HG03432 (cell line): Measurements from ENCODE around the gene GPR162.
"Not testable (repeated sequence)": the region's sequence is repeated elsewhere in the genome, so short reads cannot be mapped to it uniquely, and the experiment has no call there.

Experiments used
- ATAC-seq: cut with Tn5 transposase; IDR thresholded peaks from one replicate; pipeline ENCODE4 v1.9.1; 2021; ENCODE audit warnings: mild to moderate bottlenecking, moderate library complexity; ENCODE audit not compliant: unreplicated experiment

The GPR162 gene

DNA sequence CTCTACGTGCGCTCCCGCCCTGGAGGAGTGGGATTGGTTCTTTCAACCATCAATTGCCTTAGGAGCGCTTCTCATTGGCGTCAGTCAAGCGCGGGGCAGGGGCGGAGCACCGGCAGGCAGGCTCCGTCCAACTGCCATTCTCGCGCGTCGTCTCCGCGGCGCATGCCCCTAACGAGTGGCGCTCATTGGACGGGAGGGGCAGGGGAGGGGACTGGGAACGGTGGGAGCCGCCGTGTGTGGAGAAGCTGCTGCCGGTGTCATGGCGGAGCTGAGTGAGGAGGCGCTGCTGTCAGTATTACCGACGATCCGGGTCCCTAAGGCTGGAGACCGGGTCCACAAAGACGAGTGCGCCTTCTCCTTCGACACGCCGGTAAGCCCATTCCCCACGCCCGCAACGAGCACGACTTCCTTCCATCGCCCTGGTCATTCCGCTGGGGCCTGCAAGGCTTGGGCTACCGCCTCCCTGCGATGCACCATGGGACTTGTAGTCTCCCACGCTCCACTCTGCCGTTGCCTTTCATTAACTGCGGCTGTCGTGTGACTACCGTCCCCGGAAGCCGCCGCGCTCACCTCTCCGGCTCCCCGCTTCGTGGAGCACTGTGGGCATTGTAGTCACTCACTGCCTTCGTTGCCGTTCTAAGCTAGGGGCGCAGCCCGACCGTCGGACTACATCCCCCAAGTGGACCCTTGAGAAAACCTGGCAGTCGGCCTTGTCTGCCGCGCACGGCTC, 30.5 kb downstream of the GPR162 start, which contains the start of gene USP5:
USP5 (plus strand) TSS at position 230 of the 730 bp plus-strand sequence; CDS start at position 260, 30 bp downstream.
- peak; percentile 79 for ATAC-seq

DNA sequence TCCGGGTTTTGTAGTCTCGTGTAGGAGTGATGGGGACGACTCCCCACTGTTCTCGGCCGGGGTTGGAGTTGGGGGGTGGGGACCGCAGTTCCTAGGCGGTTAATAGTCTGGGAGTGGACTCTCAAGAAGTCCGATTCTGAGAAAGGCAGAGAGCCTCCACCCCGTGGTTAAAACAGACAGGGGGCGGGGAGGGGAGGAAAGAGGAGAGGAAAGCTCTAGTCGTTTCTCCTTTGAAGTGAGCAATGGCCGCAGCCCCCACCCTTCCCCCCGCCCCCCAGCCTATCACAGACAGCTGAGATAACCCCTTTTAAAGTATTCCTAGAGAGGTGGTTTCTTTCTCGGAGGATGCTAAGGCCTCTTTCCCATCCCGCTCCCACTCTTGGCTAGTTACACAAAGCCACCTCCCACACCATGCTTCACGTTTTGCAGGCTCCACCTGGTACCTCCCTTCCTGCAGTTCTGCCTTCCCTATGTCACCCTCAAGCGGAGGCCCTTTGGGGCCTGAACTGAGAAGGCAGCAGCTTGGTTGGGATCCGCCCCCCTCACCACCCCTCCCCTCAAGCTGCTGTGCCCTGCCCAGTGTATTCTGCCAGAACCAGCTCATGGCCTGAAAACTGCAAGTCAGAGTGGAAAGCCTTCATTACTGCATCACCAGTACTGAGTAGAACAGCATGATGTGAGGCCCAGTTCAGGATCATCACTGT, 31.2 kb downstream of the GPR162 start:
- ATAC-seq: no peak

DNA sequence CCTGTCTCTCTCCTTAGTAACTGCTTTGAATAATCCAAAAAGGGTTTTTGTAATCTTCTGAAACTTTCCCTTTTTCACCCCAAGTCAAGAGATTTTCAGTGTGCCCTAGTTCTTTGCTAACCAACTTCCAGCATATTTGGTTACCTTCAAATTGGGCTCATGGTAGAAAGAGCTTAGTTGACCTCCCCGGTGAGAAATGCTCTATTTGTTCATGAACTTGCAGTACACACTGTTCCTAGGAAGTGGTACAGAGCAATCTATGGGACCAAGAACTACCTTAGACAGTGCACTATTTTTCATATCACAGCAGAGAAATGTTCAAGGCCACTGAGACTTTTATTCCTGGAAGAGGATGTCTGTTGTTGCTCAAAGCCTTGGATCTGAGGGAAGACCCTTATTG, 32.0 kb downstream of the GPR162 start:
- ATAC-seq: no peak

DNA sequence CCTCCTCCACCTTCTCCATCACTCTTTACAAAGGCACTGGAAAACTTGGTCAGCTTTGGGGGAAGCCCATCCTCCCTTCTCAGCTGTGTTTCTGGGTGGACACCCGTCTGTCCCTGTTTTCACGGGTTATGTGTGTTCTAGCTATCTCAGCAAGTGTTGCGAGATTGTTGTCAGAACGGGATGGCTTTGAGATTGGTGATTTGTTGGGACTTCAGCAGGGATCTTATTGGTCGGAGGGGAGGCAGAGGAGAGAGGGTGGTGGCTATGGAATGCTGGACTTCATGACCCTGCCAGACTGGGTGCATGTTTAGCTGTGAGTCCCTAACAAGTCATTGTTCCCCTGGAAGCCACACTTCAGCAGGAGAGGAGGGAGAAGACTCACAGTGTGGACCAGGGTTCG, 32.4 kb downstream of the GPR162 start:
- ATAC-seq: no peak

DNA sequence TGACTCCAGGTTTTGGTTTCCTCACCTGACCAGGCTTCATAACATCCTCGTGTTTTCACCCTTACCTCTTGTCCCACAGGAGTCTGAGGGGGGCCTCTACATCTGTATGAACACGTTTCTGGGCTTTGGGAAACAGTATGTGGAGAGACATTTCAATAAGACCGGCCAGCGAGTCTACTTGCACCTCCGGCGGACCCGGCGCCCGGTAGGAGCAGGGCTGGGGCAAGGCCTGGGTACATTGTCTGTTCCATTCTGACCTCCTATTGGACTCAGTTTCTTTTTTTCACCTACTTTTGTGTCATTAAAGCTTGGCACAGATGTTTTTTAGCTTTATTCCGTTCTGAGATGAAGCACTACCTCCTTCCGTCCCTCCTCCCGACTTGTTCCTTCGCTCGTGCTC, 33.7 kb downstream of the GPR162 start:
- ATAC-seq: no peak

GRCh38 chr12:6858799-6859198, 37.2 kb downstream of the GPR162 start:
- ATAC-seq: no peak

DNA sequence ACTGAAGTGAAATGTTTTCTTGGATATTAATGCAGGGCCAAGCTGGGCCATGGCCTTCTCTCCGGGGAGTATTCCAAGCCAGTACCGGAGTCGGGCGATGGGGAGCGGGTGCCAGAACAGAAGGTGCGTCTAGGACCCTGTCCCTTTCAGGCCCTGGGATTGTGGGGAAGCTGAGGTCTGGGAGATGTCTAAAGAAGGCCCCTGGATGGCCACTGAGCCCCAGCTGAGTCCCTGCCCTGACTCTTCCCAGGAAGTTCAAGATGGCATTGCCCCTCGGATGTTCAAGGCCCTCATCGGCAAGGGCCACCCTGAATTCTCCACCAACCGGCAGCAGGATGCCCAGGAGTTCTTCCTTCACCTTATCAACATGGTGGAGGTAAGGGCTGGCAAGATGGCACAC, 38.5 kb downstream of the GPR162 start:
- ATAC-seq: no peak

DNA sequence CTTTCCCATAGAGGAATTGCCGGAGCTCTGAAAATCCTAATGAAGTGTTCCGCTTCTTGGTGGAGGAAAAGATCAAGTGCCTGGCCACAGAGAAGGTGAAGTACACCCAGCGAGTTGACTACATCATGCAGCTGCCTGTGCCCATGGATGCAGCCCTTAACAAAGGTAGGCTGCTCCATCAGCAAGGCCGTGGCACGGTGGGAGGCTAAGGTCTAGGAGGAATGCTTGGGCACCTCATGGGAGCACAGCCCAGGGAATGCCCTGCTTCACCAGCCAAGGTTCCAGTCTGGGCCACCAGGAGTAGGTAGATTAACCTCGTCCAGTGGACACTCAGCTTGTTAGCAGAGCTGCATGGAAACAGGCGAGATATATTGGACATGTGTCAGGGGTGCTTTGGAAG, 39.3 kb downstream of the GPR162 start:
- no peak for ATAC-seq

GRCh38 chr12:6861391-6861790, 39.8 kb downstream of the GPR162 start:
- ATAC-seq: no peak

- no peak for ATAC-seq
Measured at GRCh38 chr12:6863033-6863432, 41.4 kb downstream of the GPR162 start.

DNA sequence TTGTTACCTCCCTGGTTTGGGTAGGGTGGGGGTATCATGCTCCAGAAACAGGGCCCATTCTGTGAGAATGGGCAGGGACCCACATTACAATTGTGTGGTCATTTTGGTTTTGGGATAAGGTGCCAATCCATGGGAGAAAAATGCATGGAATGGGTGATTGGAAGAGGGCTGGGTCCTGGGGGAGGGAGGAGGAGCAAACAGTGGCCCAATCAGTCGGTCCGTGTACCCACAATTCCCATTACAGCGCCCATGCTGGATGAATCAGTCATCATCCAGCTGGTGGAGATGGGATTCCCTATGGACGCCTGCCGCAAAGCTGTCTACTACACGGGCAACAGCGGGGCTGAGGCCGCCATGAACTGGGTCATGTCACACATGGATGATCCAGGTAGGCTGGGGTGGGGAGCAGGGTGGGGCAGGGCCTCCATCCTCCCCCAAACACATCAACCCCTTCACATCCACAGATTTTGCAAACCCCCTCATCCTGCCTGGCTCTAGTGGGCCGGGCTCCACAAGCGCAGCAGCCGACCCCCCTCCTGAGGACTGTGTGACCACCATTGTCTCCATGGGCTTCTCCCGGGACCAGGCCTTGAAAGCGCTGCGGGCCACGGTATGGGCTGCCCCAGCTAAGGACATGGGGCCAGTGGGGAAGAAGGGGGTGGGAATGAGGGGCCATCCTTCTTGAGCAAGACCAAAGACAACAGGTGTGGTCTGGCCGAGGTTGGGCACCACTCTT, 42.1 kb downstream of the GPR162 start:
- no peak for ATAC-seq

GRCh38 chr12:6865307-6865706, 43.7 kb downstream of the GPR162 start:
- ATAC-seq: not testable (repeated sequence)

- no peak for ATAC-seq
Measured at GRCh38 chr12:6866163-6866919, 44.7 kb downstream of the GPR162 start.

DNA sequence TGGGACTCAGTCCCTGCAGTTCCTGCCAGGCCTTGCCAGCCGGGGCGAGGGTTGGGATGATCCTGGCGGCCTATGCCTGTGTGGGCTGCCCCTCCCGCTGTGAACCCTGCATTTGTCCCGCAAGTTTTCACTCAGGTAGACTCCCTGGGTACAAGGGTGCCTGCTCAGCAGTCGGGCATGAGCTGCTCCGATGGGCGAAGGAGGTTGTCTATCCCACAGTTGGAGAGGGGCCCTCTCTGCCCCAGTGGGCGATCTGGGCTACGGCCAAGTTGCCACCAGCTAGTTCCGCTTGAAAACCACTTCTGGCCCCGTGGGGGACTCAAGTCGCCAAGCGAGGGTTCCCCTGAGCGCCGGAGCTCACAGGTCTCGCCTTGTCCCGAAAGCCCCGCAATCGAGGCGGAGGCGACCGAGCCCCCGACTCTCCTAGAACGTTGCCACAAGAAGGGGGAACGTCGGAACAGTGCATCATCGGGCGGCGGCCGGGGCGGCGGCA, 45.3 kb downstream of the GPR162 start:
- ATAC-seq: peak; percentile 13

DNA sequence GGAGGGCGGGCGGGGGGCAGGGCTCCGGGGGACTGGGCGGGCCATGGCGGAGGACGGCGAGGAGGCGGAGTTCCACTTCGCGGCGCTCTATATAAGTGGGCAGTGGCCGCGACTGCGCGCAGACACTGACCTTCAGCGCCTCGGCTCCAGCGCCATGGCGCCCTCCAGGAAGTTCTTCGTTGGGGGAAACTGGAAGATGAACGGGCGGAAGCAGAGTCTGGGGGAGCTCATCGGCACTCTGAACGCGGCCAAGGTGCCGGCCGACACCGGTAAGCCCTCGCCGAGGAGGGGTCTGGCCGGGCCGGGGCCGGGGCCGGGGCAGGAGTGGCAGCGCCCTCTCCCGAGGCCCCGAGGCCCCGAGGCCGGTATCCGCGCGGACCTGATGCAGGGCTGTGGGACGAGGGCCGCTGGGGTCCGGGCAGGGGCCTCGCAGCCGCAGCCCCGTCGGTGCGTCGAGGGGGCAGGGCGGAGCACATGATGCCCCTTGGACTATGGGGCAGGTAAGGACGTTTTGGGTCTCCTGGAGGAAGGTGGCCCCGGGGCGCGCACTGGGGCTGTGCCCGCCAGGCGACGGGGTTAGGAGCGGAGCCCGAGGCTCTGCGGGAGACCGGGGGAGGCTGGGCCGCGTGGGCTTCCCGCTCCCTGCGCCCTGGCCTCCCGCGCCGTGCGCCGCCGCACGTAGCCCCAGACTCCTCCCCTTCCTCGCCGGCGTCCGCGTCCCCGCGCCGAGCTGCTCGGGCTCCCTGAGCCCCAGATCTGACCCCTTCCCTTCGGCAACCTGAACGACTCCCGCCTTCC, 46.0 kb downstream of the GPR162 start, which contains the start of gene TPI1:
TPI1 (plus strand) TSS at position 119 of the 798 bp plus-strand sequence; CDS start at position 155, 36 bp downstream.
- peak; percentile 62 for ATAC-seq

- ATAC-seq: no peak
Measured at GRCh38 chr12:6868211-6869048, 46.8 kb downstream of the GPR162 start.

GRCh38 chr12:6869049-6870021, 47.7 kb downstream of the GPR162 start:
- ATAC-seq: no peak

DNA sequence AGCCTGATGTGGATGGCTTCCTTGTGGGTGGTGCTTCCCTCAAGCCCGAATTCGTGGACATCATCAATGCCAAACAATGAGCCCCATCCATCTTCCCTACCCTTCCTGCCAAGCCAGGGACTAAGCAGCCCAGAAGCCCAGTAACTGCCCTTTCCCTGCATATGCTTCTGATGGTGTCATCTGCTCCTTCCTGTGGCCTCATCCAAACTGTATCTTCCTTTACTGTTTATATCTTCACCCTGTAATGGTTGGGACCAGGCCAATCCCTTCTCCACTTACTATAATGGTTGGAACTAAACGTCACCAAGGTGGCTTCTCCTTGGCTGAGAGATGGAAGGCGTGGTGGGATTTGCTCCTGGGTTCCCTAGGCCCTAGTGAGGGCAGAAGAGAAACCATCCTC, 48.7 kb downstream of the GPR162 start:
- ATAC-seq: not testable (repeated sequence)
